ENCODE measurements around the gene C10orf90.

DNA sequence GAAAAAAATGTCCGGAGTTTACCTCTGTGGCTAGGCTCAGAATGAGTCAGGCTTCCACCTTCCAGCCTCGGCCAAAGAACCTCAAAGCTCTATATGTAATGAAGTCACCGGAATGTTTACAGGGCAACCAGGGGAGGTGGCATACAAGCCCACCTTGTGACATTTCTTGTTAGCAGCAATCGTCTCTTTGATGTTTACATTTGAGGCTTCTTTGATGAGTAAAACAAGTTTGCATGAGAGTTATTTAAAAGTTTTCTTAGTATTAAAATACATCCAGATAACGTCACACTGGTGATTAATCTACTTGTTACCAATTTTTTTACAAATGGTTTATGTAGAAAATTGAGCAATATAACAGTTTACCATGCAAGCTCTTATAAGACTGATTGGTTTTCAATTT is 149.1 kb downstream of the C10orf90 start:
- TF ChIP-seq POLR2AphosphoS5 (IDR thresholded peaks at IDR 0.05; ENCODE audit: borderline replicate concordance, low read depth, low read length) (no peak), EZH2 (IDR thresholded peaks at IDR 0.05) (no peak)
